ENCODE data around the gene TMEM91.
"Not testable (repeated sequence)": the region's sequence is repeated elsewhere in the genome, so short reads cannot be mapped to it uniquely, and the experiment has no call there.

DNA sequence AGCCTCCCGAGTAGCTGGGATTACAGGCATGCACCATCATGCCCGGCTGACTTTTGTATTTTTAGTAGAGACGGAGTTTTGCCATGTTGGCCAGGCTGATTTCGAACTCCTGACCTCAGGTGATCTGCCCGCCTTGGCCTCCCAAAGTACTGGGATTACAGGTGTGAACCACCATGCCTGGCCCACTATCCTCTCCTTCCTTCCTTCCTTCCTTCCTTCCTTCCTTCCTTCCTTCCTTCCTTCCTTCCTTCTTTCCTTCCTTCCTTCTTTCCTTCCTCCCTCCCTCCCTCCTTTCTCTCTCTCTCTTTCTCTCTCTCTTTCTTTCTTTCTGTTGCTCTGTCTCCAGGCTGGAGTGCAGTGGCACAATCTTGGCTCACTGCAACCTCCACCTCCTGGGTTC, 5.2 kb upstream of the TMEM91 start:
- TF ChIP-seq EZH2phosphoT487 (IDR thresholded peaks at IDR 0.05; ENCODE audit: low read depth, severe bottlenecking, unreplicated experiment), result not testable (repeated sequence)
- TF ChIP-seq, protein P1, sequence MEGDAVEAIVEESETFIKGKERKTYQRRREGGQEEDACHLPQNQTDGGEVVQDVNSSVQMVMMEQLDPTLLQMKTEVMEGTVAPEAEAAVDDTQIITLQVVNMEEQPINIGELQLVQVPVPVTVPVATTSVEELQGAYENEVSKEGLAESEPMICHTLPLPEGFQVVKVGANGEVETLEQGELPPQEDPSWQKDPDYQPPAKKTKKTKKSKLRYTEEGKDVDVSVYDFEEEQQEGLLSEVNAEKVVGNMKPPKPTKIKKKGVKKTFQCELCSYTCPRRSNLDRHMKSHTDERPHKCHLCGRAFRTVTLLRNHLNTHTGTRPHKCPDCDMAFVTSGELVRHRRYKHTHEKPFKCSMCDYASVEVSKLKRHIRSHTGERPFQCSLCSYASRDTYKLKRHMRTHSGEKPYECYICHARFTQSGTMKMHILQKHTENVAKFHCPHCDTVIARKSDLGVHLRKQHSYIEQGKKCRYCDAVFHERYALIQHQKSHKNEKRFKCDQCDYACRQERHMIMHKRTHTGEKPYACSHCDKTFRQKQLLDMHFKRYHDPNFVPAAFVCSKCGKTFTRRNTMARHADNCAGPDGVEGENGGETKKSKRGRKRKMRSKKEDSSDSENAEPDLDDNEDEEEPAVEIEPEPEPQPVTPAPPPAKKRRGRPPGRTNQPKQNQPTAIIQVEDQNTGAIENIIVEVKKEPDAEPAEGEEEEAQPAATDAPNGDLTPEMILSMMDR (IDR thresholded peaks at IDR 0.05; ENCODE audit: poor library complexity), result not testable (repeated sequence)
